CD14-positive monocyte (primary cell): ENCODE results near the gene CXCR5. TPM values are rescaled to one million over a fixed set of nuclear protein-coding genes. Genes with fewer than 3 reads are reported as not detected.

Experiments used
- DNase-seq, 3 donors: peaks; one replicate each; pipeline ENCODE4 v3.0.0-alpha.2; 2011 to 2022
- H2AFZ ChIP-seq: 2 replicates; pipeline ENCODE4 v1.6.0; 2012; ENCODE audit warnings: mild to moderate bottlenecking, low read depth, low read length, inconsistent platforms; ENCODE audit not compliant: insufficient read depth, poor library complexity, severe bottlenecking
- H3K27ac ChIP-seq, 2 donors: 1 replicate in 1 of 2; 2 replicates in 1 of 2; pipeline ENCODE4 v1.5.1; 2012 to 2013; ENCODE audit warnings: low read length in 2 of 2, control low read depth in 1 of 2, inconsistent platforms in 1 of 2, low read depth in 1 of 2, mild to moderate bottlenecking in 1 of 2
- H3K27me3 ChIP-seq, 2 donors: one replicate each; pipeline versions ENCODE4 v1.6.0 to v1.6.1; 2011 to 2013; ENCODE audit warnings: low read length in 2 of 2; ENCODE audit not compliant: control insufficient read depth in 2 of 2, insufficient read depth in 2 of 2
- H3K36me3 ChIP-seq, 2 donors: replicated peaks in 1 of 2; 1 replicate in 1 of 2; 2 replicates in 1 of 2; pipeline versions ENCODE4 v1.5.1 to v1.6.1; 2012 to 2013; ENCODE audit warnings: low read length in 2 of 2, control low read depth in 1 of 2, inconsistent platforms in 1 of 2, mild to moderate bottlenecking in 1 of 2; ENCODE audit not compliant: insufficient read depth in 2 of 2, control insufficient read depth in 1 of 2
- H3K4me1 ChIP-seq, 2 donors: 1 replicate in 1 of 2; 2 replicates in 1 of 2; pipeline versions ENCODE4 v1.5.1 to v1.6.1; 2012 to 2013; ENCODE audit warnings: low read length in 2 of 2, control low read depth in 1 of 2, inconsistent platforms in 1 of 2, mild to moderate bottlenecking in 1 of 2, moderate library complexity in 1 of 2; ENCODE audit not compliant: insufficient read depth in 2 of 2, control insufficient read depth in 1 of 2
- H3K4me2 ChIP-seq: replicated peaks from 2 replicates; pipeline ENCODE3; 2012; ENCODE audit warnings: low read length, moderate library complexity, mild to moderate bottlenecking; ENCODE audit not compliant: poor library complexity, severe bottlenecking; ENCODE audit errors: extremely low read depth
- H3K4me3 ChIP-seq, 3 experiments: fragments of 200-600 bp in 1 of 3; sonication (generic) in 1 of 3; replicated peaks in 1 of 3; 1 replicate in 2 of 3; 2 replicates in 1 of 3; pipeline ENCODE4 v1.5.1; 2011 to 2013; ENCODE audit warnings: low read length in 3 of 3, mild to moderate bottlenecking in 3 of 3, control low read depth in 2 of 3, low read depth in 2 of 3, inconsistent platforms in 1 of 3, moderate library complexity in 1 of 3
- H3K79me2 ChIP-seq: 2 replicates; pipeline ENCODE4 v1.6.0; 2012; ENCODE audit warnings: mild to moderate bottlenecking, control low read depth, inconsistent platforms, low read length, moderate library complexity; ENCODE audit not compliant: insufficient read depth
- H3K9ac ChIP-seq: 2 replicates; pipeline ENCODE4 v1.6.0; 2017; ENCODE audit warnings: low read length, mild to moderate bottlenecking; ENCODE audit not compliant: insufficient read depth, poor library complexity, severe bottlenecking
- H3K9me3 ChIP-seq, 2 donors: replicated peaks in 1 of 2; 1 replicate in 1 of 2; 2 replicates in 1 of 2; pipeline versions ENCODE4 v1.5.1 to v1.6.1; 2012 to 2013; ENCODE audit warnings: low read length in 2 of 2, control low read depth in 1 of 2; ENCODE audit not compliant: control insufficient read depth in 1 of 2, insufficient read depth in 1 of 2
- H4K20me1 ChIP-seq: 2 replicates; pipeline ENCODE4 v1.6.0; 2012; ENCODE audit warnings: mild to moderate bottlenecking, low read length, control low read depth, moderate library complexity; ENCODE audit not compliant: insufficient read depth
- H3K27ac Mint-ChIP-seq, 7 donors: one replicate each; pipeline ENCODE4 v1.8.0; 2020; ENCODE audit warnings: mild to moderate bottlenecking in 7 of 7, mixed read lengths in 7 of 7, moderate library complexity in 6 of 7, inconsistent platforms in 2 of 7
- H3K27me3 Mint-ChIP-seq, 3 donors: one replicate each; pipeline ENCODE4 v1.8.0; 2021 to 2022; ENCODE audit warnings: low read depth in 3 of 3, mild to moderate bottlenecking in 3 of 3, mixed read lengths in 3 of 3, moderate library complexity in 3 of 3, inconsistent platforms in 1 of 3
- H3K36me3 Mint-ChIP-seq, 2 donors: one replicate each; pipeline ENCODE4 v1.8.0; 2020; ENCODE audit warnings: mixed read lengths in 2 of 2, inconsistent platforms in 1 of 2, mild to moderate bottlenecking in 1 of 2
- H3K4me1 Mint-ChIP-seq: one replicate; pipeline ENCODE4 v1.8.0; 2020; ENCODE audit warnings: mild to moderate bottlenecking, mixed read lengths
- H3K4me3 Mint-ChIP-seq, 2 donors: one replicate each; pipeline ENCODE4 v1.8.0; 2020; ENCODE audit warnings: mild to moderate bottlenecking in 2 of 2, mixed read lengths in 2 of 2, moderate library complexity in 1 of 2
- H3K9me3 Mint-ChIP-seq, 7 donors: one replicate each; pipeline ENCODE4 v1.8.0; 2020 to 2022; ENCODE audit warnings: mixed read lengths in 7 of 7, mild to moderate bottlenecking in 6 of 7, moderate library complexity in 6 of 7, inconsistent platforms in 2 of 7
- WGBS: methylation state at CpG from one replicate; pipeline ENCODE4 v1.1.5; 2013; ENCODE audit warnings: missing lambda C conversion rate; ENCODE audit not compliant: insufficient coverage; 5-methylcytosine and 5-hydroxymethylcytosine counted together
- intact Hi-C, 2 donors: fragments of 100-400 bp; cut with micrococcal nuclease; formaldehyde crosslinking; loops; one replicate each; pipeline versions ENCODE4 v1.15.0 to v1.15.1; 2023
- polyA plus RNA-seq, 3 donors: library from polyadenylated mRNA; depleted of rRNA in 1 of 3; unstranded in 2 of 3; stranded (reverse) in 1 of 3; fragments of 300-500 nt in 2 of 3; fragments of >200 nt in 1 of 3; fragmentation: Illumina TruSeq in 2 of 3; gene quantifications; 1 replicate in 2 of 3; 2 replicates in 1 of 3; pipeline ENCODE4 v1.2.3, GENCODE V29; 2012 to 2021
- TF ChIP-seq, protein P1 (sequence below): fragments of 200-600 bp; IDR thresholded peaks from one replicate; pipeline ENCODE4 v1.8.0; 2022; ENCODE audit warnings: antibody characterized with exemption, mild to moderate bottlenecking

The CXCR5 gene
- polyA plus RNA-seq, 3 donors = 0.08 to 0.31 (median 0.09) TPM

DNA sequence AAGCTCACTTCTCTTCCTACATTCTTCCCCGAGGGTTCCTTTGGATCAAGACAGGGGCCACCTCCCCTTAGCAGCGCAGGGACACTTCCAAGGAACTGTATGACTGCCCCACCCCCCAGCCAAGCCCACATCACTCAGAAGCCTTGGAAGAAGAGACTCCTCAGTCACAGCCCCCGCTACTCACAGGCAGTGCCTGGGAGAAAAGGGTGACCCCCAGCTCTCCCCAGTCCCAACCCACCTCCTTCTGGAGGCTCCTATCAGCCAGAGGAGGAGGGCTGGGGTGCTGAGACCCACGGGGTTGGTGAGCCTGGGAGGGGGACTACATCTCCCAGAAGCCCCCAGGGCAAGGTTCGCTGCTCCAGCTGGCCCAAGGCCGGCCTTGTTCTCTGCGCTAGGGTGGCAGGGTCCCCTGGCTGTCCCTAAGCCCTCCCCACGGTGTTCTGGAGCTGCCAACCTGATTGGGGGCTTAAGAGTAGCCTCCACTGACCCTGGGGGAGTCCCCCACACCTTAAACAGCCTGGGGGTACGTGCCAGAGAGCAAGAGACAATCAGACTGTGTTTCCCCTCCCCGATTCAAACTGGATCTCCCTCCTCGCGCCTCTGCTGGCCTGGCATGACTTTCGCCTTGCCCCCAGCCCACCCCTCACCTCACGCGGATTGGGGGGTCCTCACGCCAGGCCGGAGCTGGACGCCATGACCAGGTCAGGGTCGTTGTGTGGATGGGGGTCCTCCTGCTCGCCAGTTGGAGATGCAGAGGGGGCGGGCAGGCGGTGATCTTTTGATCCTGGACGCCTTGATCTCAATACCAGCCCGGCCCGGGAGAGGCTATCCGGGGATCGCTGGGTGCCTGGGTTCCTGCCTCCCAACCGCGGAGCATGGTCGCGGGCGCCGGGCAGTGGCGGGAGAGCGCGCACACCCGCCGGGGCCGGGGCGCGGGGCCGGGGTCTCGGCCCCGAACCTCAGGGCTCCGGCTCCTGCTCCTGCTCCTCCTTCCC is 41.2 kb downstream of the CXCR5 start:
- no peaks in the 10 kb centered on the region for H3K9me3 ChIP-seq
- peak overlapping the region; percentile 92 to 97 for H3K4me3 Mint-ChIP-seq
- peak overlapping the region; percentile 43 to 93 (median 82) for H3K27ac Mint-ChIP-seq
- DNase-seq = peak in 2 of 3 donors; percentile 37 to 41
- peak overlapping the region; percentile 81 for H3K9ac ChIP-seq
- intact Hi-C loops = loop anchor here in 1 of 2 donors (5.0 kb wide), 3 partner anchors 92 to 182 kb away; partner anchors contain the start of genes C2CD2L, DDX6, RPS25 and TRAPPC4
- peak overlapping the region; percentile 100 for H3K4me2 ChIP-seq
- H3K9me3 Mint-ChIP-seq = no peaks in the 10 kb centered on the region
- peak overlapping the region; percentile 86 for H2AFZ ChIP-seq
- peaks cover 0 to 5% (median 4%) of the 10 kb centered on the region in 3 donors for H3K27me3 Mint-ChIP-seq
- H3K27me3 ChIP-seq = no peaks in the 10 kb centered on the region
- no peaks in the 10 kb centered on the region for H3K36me3 ChIP-seq
- H4K20me1 ChIP-seq = peaks cover 49% of the 10 kb centered on the region
- H3K4me1 ChIP-seq = peaks cover 80 to 94% of the 10 kb centered on the region in 2 donors
- peaks cover 60% of the 10 kb centered on the region for H3K79me2 ChIP-seq
- peaks cover 71% of the 10 kb centered on the region for H3K4me1 Mint-ChIP-seq
- WGBS = under 1% methylated on average over 25 of the region's 45 CpGs
- peaks cover 6 to 9% of the 10 kb centered on the region in 2 donors for H3K36me3 Mint-ChIP-seq
- peak overlapping the region; percentile 73 to 100 (median 87) for H3K4me3 ChIP-seq
- H3K27ac ChIP-seq = peak overlapping the region; percentile 57 to 88
- TF ChIP-seq, protein P1, sequence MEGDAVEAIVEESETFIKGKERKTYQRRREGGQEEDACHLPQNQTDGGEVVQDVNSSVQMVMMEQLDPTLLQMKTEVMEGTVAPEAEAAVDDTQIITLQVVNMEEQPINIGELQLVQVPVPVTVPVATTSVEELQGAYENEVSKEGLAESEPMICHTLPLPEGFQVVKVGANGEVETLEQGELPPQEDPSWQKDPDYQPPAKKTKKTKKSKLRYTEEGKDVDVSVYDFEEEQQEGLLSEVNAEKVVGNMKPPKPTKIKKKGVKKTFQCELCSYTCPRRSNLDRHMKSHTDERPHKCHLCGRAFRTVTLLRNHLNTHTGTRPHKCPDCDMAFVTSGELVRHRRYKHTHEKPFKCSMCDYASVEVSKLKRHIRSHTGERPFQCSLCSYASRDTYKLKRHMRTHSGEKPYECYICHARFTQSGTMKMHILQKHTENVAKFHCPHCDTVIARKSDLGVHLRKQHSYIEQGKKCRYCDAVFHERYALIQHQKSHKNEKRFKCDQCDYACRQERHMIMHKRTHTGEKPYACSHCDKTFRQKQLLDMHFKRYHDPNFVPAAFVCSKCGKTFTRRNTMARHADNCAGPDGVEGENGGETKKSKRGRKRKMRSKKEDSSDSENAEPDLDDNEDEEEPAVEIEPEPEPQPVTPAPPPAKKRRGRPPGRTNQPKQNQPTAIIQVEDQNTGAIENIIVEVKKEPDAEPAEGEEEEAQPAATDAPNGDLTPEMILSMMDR = no peak

DNA sequence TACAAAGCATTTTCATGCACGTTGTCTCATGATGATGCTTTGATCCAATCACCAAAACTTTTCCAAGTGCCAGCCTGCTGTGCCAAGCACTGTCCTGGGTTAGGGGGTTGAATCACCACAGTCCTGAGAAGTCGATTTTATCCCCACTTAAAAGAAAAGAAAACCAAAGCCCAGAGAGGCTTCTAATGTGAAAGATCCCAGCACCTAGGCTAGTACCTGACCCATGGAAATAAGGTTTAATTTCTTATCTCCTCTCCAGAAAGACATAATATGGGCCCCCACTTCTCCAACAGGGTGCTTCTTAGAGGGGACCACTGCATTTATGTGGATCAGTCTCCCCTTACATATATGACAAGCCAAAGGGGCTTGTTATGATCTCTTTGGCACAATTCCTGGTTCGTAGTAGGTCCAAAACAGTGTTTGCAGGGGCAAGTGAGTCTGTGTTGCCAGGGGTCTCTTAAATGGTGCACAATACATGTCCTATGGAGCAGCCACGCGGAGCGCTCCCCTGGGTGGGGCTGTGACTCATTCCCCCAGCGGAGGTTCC is 43.9 kb downstream of the CXCR5 start:
- Histone ChIP-seq H3K9ac (no peak overlapping the region), H3K27ac (peak overlapping the region in 1 of 2 donors; percentile 86), H3K4me2 (peak overlapping the region; percentile 98), H3K4me3 (peak overlapping the region in 1 of 3 experiments; percentile 91), H3K36me3 (no peaks in the 10 kb centered on the region), H3K4me1 (peaks cover 62 to 76% of the 10 kb centered on the region in 2 donors), H3K9me3 (no peaks in the 10 kb centered on the region), H3K79me2 (peaks cover 33% of the 10 kb centered on the region), H2AFZ (no peak overlapping the region), H3K27me3 (no peaks in the 10 kb centered on the region), H4K20me1 (peaks cover 22% of the 10 kb centered on the region)
- H3K4me1 Mint-ChIP-seq = peaks cover 56% of the 10 kb centered on the region
- peak in 1 of 3 donors; percentile 5 for DNase-seq
- TF ChIP-seq, protein P1 = no peak
- H3K36me3 Mint-ChIP-seq = peaks cover 5 to 7% of the 10 kb centered on the region in 2 donors
- no peaks in the 10 kb centered on the region for H3K9me3 Mint-ChIP-seq
- intact Hi-C loops = loop anchor here (2.0 to 5.0 kb wide), 4 partner anchors 19 to 180 kb away; partner anchors contain the start of genes C2CD2L (in 1 of the 2), DDX6 (in 1 of the 2), RPS25 (in 1 of the 2) and TRAPPC4 (in 1 of the 2)
- peaks cover 0 to 9% (median 3%) of the 10 kb centered on the region in 3 donors for H3K27me3 Mint-ChIP-seq
- 0% methylated on average over 5 of the region's 7 CpGs for WGBS
- peak overlapping the region; percentile 82 to 98 (median 96) for H3K27ac Mint-ChIP-seq
- H3K4me3 Mint-ChIP-seq = peak overlapping the region; percentile 92 to 98
